ENCODE data around the gene PPP4R3C. TPM values are rescaled to one million over a fixed set of nuclear protein-coding genes. Genes with fewer than 3 reads are reported as not detected.
"Not testable (repeated sequence)": the region's sequence is repeated elsewhere in the genome, so short reads cannot be mapped to it uniquely, and the experiment has no call there.

Gene PPP4R3C
- not detected in 2 replicates for total RNA-seq (2014; rRNA removed; shearing (Covaris generic))
- polyA plus RNA-seq (2015; cell fraction: cytosol; rRNA removed) = not detected in 2 replicates
- polyA plus RNA-seq (2015; cell fraction: nucleus; rRNA removed) = not detected in 2 replicates

DNA sequence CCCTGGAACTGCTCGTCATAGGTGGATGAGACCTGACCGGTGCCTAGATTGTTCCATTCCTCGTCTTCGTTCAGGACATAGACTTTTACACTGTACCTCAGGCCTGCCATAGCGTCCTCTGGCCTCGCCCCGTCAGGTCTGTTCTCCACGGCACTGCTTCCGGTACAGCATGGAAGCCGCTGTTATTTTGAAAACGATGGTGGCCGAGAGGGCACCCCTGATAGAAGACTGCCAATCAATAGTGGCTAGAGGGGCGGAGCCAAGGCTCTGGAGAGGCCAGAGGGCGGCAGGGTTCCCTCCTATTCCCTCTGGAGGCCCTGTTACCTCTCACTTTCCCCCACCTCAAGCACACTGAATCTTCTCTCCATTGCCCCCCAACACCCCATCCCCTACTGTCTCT is at the start of gene PPP4R3C:
PPP4R3C (minus strand) TSS at position 155 of the 400 bp plus-strand sequence; CDS start at position 110, 45 bp downstream.
- no peak for DNase-seq (ENCODE audit: low read depth, low spot score)
- in situ Hi-C loops (cut with HindIII; ENCODE audit: low pct_unique_long_range_greater_than_20kb, low sequenced_read_pairs) = no loop called here

GRCh38 chrX:27491397-27491796 is 28.3 kb upstream of the PPP4R3C start:
- in situ Hi-C loops (cut with HindIII; ENCODE audit: low pct_unique_long_range_greater_than_20kb, low sequenced_read_pairs) = no loop called here
- DNase-seq (ENCODE audit: low read depth, low spot score) = no peak

- DNase-seq (ENCODE audit: low read depth, low spot score) = peak; percentile 0
- in situ Hi-C loops (cut with HindIII; ENCODE audit: low pct_unique_long_range_greater_than_20kb, low sequenced_read_pairs) = no loop called here
Measured at GRCh38 chrX:27466051-27466450, 2.9 kb upstream of the PPP4R3C start.

DNA sequence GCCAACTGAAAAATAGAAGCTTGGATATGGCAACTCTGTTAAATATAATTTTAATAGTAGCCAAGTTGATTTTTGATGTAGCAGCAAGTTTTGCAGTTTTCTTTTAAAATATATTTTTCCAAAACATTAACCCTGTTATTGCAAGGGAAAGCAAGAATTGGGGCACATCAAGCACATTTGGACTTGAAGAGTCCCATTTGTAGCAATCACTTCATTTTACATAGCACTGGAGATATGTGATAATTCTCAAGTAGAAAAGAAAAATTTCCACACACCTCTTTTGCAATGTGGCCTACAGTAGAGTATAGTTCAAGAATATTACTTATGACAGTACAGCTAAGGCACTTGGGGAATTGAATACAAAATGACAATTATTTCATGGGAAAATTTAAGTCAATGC is 1.9 kb upstream of the PPP4R3C start:
- in situ Hi-C loops (cut with HindIII; ENCODE audit: low pct_unique_long_range_greater_than_20kb, low sequenced_read_pairs) = no loop called here

GRCh38 chrX:27459129-27459528 is 4.0 kb downstream of the PPP4R3C start:
- DNase-seq (ENCODE audit: low read depth, low spot score); in situ Hi-C loops (cut with HindIII; ENCODE audit: low pct_unique_long_range_greater_than_20kb, low sequenced_read_pairs): not testable (repeated sequence)

More for the DNA sequence above, 1.9 kb upstream of the PPP4R3C start:
- DNase-seq (ENCODE audit: low read depth, low spot score) = no peak

GRCh38 chrX:27458544-27458943 is 4.6 kb downstream of the PPP4R3C start:
- in situ Hi-C loops (cut with HindIII; ENCODE audit: low pct_unique_long_range_greater_than_20kb, low sequenced_read_pairs); DNase-seq (ENCODE audit: low read depth, low spot score): not testable (repeated sequence)

DNA sequence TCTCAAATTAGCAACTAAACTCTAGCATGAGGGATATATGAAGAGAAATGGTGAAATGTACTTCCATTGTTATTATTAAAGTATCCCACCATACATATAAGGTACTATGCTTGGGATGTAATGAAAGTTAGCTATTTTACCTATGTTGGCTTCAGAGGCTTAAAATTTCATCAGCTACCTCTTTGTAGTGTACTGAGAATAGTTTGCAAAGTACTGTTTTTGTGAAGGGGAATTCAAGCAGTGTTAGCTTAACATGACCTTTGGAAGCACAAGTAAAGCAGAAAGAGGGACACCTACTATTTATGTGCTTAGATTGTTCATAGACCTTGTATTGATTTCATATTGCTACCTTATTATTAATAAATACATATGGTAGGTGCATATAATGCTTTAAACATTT is 11.8 kb downstream of the PPP4R3C start:
- DNase-seq (ENCODE audit: low read depth, low spot score) = no peak
- in situ Hi-C loops (cut with HindIII; ENCODE audit: low pct_unique_long_range_greater_than_20kb, low sequenced_read_pairs) = no loop called here

- no peak for DNase-seq (ENCODE audit: low read depth, low spot score)
- in situ Hi-C loops (cut with HindIII; ENCODE audit: low pct_unique_long_range_greater_than_20kb, low sequenced_read_pairs) = no loop called here
Measured at GRCh38 chrX:27446423-27446822, 16.7 kb downstream of the PPP4R3C start.

GRCh38 chrX:27445438-27445837 is 17.7 kb downstream of the PPP4R3C start:
- in situ Hi-C loops (cut with HindIII; ENCODE audit: low pct_unique_long_range_greater_than_20kb, low sequenced_read_pairs) = no loop called here
- peak; percentile 9 for DNase-seq (ENCODE audit: low read depth, low spot score)

- in situ Hi-C loops (cut with HindIII; ENCODE audit: low pct_unique_long_range_greater_than_20kb, low sequenced_read_pairs) = no loop called here
- no peak for DNase-seq (ENCODE audit: low read depth, low spot score)
Measured at GRCh38 chrX:27444093-27444908, 18.8 kb downstream of the PPP4R3C start.

DNA sequence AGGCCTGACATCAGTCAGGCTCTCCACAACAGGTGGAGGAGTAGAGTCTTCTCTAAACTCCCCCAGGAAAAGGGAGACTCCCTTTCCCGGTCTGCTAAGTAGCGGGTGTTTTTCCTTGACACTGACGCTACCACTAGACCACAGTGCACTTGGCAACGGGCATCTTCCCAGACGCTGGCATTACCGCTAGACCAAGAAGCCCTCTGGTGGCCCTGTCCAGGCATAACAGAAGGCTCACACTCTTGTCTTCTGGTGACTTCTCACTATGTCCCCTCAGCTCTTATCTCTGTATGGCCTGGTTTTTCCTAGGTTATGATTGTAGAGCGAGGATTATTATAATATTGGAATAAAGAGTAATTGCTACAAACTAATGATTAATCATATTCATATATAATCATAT is 20.7 kb downstream of the PPP4R3C start:
- in situ Hi-C loops (cut with HindIII; ENCODE audit: low pct_unique_long_range_greater_than_20kb, low sequenced_read_pairs) = not testable (repeated sequence)
- peak; percentile 49 for DNase-seq (ENCODE audit: low read depth, low spot score)

- in situ Hi-C loops (cut with HindIII; ENCODE audit: low pct_unique_long_range_greater_than_20kb, low sequenced_read_pairs) = no loop called here
- no peak for DNase-seq (ENCODE audit: low read depth, low spot score)
Measured at GRCh38 chrX:27439771-27440170, 23.4 kb downstream of the PPP4R3C start.

DNA sequence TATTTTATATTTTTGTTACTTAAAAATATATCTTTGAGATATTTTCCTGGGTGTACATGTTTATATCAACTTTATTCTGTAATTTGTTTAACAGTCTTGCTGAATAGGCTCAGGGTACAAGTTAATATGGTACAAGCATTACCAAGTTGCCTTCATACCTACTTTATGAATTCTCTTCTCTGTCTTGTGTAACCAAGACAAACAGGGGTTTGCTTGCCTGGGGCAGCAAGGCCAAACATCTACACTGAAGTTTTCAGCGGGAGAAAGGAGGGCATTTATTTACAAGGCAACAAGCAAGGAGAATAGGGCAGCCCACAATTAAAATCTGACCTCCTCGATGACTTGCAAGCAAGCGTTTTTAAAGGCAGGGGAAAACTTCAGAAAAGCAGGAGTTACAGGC is 24.2 kb downstream of the PPP4R3C start:
- DNase-seq (ENCODE audit: low read depth, low spot score) = no peak
- in situ Hi-C loops (cut with HindIII; ENCODE audit: low pct_unique_long_range_greater_than_20kb, low sequenced_read_pairs) = no loop called here

DNA sequence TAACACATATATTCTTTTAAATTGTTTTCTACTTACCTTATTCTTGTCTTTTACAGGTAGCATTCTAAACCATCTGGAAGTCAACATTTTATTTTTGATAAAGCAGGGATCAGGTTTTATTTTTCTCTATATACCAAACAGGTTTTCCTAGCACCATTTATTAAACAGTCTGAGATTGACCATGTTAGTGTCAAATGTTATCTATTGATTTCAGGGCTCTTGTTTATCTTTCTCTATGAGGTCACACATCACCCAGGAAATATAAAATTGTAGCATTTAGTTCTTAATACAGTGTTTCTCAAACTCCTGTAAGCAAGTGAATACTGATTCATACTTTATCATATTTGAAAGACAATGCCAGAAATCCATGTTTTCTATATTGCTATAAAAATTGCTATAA is 28.1 kb downstream of the PPP4R3C start:
- DNase-seq (ENCODE audit: low read depth, low spot score) = no peak
- in situ Hi-C loops (cut with HindIII; ENCODE audit: low pct_unique_long_range_greater_than_20kb, low sequenced_read_pairs) = no loop called here

Other genes starting within 250 kb of the PPP4R3C start
- 0.90 and 1.8 TPM in 2 replicates for gene DCAF8L2, start 127.0 kb upstream of the PPP4R3C start, total RNA-seq (2014; rRNA removed; shearing (Covaris generic))